Astrocyte of the cerebellum (primary cell): ENCODE results near the gene ACOT7.

ENCODE experiments used
- DNase-seq: peaks from one replicate; pipeline ENCODE4 v3.0.0-alpha.2; 2011; ENCODE audit warnings: low read depth
- H3K4me3 ChIP-seq: 2 replicates; pipeline ENCODE4 v1.5.1; 2011; ENCODE audit warnings: mild to moderate bottlenecking, low read depth, low read length, moderate library complexity
- in situ Hi-C: cut with HindIII; loops from 2 replicates; pipeline ENCODE4 v1.10.0; 2017; ENCODE audit warnings: low sequenced_read_pairs
- TF ChIP-seq, protein P1 (sequence below): IDR thresholded peaks from 2 replicates; pipeline ENCODE4 v1.5.1; 2012; ENCODE audit warnings: low read length, low read depth, moderate library complexity, mild to moderate bottlenecking; ENCODE audit errors: missing control alignments

Gene ACOT7

DNA sequence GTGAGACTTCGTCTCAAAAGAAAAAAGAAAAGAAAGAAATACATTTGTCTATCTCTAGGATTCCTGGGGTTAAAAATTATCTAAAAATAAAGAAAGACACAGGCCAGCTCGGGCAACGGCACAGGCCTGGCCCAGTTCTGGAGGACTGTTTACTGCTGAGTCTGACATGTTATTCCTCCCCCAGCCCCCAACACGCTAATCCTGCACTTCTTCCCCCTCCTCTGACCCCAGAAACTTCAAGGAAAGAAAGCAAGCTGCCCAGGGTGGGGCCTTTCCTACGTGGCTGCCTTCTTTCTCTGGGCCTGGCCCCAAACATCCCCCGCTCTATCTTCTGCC, 40.0 kb downstream of the ACOT7 start:
- in situ Hi-C loops, result no loop called here
- DNase-seq, result no peak
- no peak overlapping the region for H3K4me3 ChIP-seq
- TF ChIP-seq, protein P1, sequence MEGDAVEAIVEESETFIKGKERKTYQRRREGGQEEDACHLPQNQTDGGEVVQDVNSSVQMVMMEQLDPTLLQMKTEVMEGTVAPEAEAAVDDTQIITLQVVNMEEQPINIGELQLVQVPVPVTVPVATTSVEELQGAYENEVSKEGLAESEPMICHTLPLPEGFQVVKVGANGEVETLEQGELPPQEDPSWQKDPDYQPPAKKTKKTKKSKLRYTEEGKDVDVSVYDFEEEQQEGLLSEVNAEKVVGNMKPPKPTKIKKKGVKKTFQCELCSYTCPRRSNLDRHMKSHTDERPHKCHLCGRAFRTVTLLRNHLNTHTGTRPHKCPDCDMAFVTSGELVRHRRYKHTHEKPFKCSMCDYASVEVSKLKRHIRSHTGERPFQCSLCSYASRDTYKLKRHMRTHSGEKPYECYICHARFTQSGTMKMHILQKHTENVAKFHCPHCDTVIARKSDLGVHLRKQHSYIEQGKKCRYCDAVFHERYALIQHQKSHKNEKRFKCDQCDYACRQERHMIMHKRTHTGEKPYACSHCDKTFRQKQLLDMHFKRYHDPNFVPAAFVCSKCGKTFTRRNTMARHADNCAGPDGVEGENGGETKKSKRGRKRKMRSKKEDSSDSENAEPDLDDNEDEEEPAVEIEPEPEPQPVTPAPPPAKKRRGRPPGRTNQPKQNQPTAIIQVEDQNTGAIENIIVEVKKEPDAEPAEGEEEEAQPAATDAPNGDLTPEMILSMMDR, result no peak

DNA sequence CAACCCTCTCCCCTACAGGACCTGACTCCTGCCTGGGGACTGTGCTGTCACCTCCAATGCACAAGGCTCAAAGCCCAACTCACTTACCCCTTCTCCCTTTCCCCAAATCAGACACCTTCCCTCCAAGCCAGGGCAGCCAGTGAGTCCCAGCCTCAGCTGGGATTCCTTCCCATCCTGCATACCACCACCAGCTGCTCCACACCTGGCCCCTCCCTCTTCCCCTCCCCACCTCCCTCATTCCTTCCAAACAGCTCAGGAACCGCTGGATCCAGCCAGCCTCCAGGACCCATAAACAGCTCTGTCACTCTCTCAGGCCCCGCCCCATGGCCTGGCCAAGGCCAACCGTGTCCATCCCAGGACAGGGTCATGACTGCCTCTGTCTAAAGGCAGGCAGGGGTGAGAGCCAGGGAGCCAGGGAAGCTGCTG, 41.4 kb downstream of the ACOT7 start:
- in situ Hi-C loops, result no loop called here
- H3K4me3 ChIP-seq, result no peak overlapping the region
- TF ChIP-seq, protein P1, result no peak
- no peak for DNase-seq

DNA sequence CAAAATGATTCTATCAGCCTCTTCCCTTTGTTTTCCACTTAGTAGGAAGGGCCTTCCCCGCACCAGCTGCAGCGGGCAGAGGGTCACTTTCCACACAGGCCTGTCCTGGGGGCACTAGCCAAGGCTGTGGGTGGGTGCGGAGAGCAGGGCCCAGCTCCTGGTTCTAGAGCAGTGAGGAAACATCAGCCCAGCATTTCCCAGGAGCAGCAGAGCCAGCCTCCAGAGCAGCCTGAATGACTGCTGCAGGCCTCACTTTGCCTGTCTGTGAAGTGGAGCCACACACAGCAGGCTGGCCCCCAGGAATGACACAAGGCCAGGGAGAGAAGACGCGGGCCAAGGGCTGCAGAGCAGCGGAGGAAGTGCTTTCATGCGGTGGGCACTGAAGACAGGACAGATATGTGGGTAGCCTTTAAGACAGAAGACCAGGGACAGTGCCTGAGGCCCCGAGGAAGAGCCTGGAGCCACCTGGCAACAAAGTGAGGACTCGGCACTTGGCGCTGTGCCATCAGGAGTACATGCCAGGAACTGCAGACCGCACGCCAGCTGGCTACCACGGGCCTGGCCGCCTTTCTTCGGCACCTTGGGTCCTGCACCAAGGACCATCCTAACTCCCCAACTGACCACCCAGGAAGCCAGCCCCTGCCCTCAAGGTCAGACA, 42.0 kb downstream of the ACOT7 start:
- no peak overlapping the region for H3K4me3 ChIP-seq
- DNase-seq, result no peak
- TF ChIP-seq, protein P1, result no peak
- in situ Hi-C loops, result no loop called here

DNA sequence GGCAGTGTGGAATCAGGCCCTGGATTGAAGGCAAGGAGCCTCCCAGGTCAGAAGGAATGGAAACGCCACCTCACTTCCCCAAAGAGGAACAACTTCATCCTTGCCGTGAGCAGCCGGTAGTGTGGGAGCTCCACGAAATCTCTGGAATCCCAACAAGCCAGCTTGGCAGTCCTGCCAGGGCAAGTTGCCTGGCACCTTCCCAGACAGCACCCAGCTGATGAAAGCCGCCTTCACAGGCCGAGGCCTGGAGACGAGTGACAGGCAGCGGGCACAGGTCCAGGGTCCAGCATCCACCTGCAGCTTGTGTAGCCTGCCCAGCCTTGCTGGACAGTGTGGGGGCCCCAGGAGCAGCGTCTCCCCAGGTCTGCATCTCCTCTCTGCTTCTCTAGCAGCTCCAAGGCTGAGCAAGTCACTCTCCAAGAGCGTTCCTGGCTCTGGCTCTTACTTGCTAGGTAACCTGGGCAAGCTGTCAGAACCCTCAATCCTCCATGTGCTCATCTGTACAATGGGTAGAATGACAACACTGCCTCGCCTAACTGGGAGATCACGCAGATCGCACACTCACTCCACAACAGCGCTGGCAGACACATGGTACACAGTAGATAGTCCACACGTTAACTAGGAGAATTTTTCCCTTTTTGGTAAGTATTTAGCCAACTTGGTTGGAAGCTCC, 43.0 kb downstream of the ACOT7 start:
- TF ChIP-seq, protein P1, result no peak
- in situ Hi-C loops, result no loop called here
- no peak overlapping the region for H3K4me3 ChIP-seq
- no peak for DNase-seq

DNA sequence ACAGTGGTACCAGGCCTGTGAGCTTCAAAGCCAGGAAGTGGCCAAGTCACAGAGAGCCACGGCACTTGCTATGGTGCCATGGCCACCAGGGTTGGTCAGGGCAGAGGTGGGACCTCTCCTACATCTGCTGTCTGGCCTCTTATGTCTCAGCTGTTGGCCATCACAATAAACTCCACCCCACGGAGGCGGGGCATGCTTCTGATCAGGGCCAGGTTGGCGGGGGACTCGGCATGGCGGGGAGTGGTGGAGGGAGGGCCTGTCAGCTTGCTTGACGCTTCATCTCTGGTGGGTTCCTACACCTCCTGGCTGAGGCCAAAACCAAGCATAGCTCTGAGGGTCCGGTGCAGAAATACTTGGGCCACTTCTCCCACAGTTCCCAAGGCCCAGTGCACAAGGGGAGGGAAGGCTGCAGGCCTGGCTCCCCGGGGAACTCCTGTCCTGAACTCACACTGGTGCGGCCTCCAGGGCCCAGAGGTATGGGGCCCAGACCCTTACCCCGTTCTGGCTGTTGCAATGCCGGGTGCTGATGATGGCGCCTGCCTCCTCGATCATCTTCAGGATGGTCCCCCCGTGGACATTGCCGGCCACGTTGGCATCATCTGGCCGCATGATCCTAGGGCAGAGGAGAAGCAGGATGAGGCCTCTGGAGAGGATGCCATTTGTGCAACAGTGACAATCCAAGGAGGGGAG, 44.2 kb downstream of the ACOT7 start:
- in situ Hi-C loops, result no loop called here
- TF ChIP-seq, protein P1, result no peak
- H3K4me3 ChIP-seq, result no peak overlapping the region
- no peak for DNase-seq

DNA sequence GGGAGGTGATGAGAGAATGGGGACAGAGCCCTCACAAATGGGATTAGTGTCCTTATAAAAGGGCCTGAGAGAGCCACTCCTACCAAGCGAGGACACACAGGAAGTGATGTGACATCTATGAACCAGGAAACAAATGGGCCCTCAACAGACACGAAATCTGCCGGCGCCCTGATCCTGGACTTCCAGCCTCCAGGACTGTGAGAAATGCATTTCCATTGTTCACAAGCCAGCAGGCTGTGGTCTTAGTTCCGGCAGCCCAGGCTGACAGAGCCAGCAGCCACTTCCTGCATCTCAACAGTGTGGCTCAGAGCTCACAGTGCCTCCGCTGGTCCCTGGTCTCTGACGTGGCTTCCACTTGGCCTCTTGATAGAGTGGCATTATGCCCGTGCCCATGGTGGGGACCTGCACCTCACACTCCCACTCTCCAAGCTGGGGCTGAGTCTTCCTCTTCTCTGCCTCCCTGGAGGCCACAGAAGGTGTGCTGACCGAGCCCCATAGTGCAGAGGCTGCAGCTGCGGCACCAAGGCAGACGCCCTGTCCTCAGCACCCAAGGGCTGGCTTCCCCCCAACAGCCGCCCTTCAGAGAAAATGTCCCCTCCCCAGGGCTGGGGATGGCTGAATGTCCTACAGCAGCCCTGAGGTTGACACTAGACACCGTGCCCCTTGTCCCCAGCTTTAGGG, 44.9 kb downstream of the ACOT7 start:
- DNase-seq, result peak; percentile 73
- H3K4me3 ChIP-seq, result no peak overlapping the region
- TF ChIP-seq, protein P1, result no peak
- in situ Hi-C loops, result no loop called here
